Smooth muscle cell (in vitro differentiated cells): ENCODE measurements around the gene SPRED2. TPM values are rescaled to one million over a fixed set of nuclear protein-coding genes. Genes with fewer than 3 reads are reported as not detected.

Experiments used
- DNase-seq: peaks from one replicate; lab custom pipeline; 2025; ENCODE audit not compliant: unreplicated experiment; lab: John Stamatoyannopoulos, UW
- H2AFZ ChIP-seq: fragments of 200-600 bp; sonication (generic); 2 replicates; pipeline ENCODE4 v1.6.0; 2016; ENCODE audit warnings: antibody characterized with exemption, low read depth, mild to moderate bottlenecking
- H3F3A ChIP-seq: fragments of 200-600 bp; sonication (generic); 2 replicates; pipeline ENCODE4 v1.6.0; 2017; ENCODE audit warnings: antibody characterized with exemption, low read depth
- H3K27ac ChIP-seq: fragments of 200-600 bp; sonication (generic); 2 replicates; pipeline ENCODE4 v1.5.1; 2016; ENCODE audit warnings: low read depth, mild to moderate bottlenecking
- H3K27me3 ChIP-seq: fragments of 200-600 bp; sonication (generic); 2 replicates; pipeline ENCODE4 v1.6.1; 2016; ENCODE audit warnings: low read depth, mild to moderate bottlenecking
- H3K36me3 ChIP-seq: fragments of 200-600 bp; sonication (generic); 2 replicates; pipeline ENCODE4 v1.5.1; 2016; ENCODE audit warnings: low read depth
- H3K4me1 ChIP-seq: fragments of 200-600 bp; sonication (generic); 2 replicates; pipeline ENCODE4 v1.5.1; 2016; ENCODE audit warnings: low read depth
- H3K4me2 ChIP-seq: fragments of 200-600 bp; sonication (generic); 2 replicates; pipeline ENCODE4 v1.6.0; 2016; ENCODE audit warnings: mild to moderate bottlenecking
- H3K4me3 ChIP-seq: fragments of 200-600 bp; sonication (generic); 2 replicates; pipeline ENCODE4 v1.5.1; 2016; ENCODE audit warnings: mild to moderate bottlenecking
- H3K79me2 ChIP-seq: fragments of 200-600 bp; sonication (generic); 2 replicates; pipeline ENCODE4 v1.6.0; 2016; ENCODE audit warnings: low read depth, mild to moderate bottlenecking
- H3K9ac ChIP-seq: fragments of 200-600 bp; sonication (generic); 2 replicates; pipeline ENCODE4 v1.6.0; 2016; ENCODE audit warnings: low read depth
- H3K9me3 ChIP-seq: fragments of 200-600 bp; sonication (generic); replicated peaks from 2 replicates; pipeline ENCODE4 v1.5.1; 2016; ENCODE audit warnings: low read depth
- H4K20me1 ChIP-seq: fragments of 200-600 bp; sonication (generic); 2 replicates; pipeline ENCODE4 v1.6.0; 2016; ENCODE audit warnings: low read depth
- WGBS: methylation state at CpG from one replicate; pipeline ENCODE4 v1.1.7; 2016; ENCODE audit warnings: low lambda C conversion rate; 5-methylcytosine and 5-hydroxymethylcytosine counted together
- polyA plus RNA-seq: library from polyadenylated mRNA; unstranded; fragments of >200 nt; fragmentation: Nextera tagmentation; extraction: Ambion mirVana; gene quantifications from 2 replicates; pipeline ENCODE4 v1.2.1, GENCODE V29; 2016
- total RNA-seq: library from RNA; depleted of rRNA; stranded (reverse); fragments of >200 nt; gene quantifications from 2 replicates; pipeline ENCODE4 v1.2.3, GENCODE V29; 2014
- TF ChIP-seq, protein P1 (sequence below): fragments of 200-600 bp; sonication (generic); IDR thresholded peaks from 2 replicates; pipeline ENCODE4 v1.5.1; 2017; ENCODE audit warnings: borderline replicate concordance, mild to moderate bottlenecking, antibody characterized with exemption; ENCODE audit not compliant: insufficient read depth, poor library complexity, severe bottlenecking

Gene SPRED2
- total and polyA plus RNA-seq, 2 experiments from 2014 or later: 18.3 to 23.7 TPM

GRCh38 chr2:65291216-65292105 is 140.9 kb downstream of the SPRED2 start:
- WGBS: 96% methylated on average over 11 of the region's 11 CpGs
- H3K4me1 ChIP-seq: peaks cover 22% of the 10 kb centered on the region
- no peak overlapping the region for H3K4me3 ChIP-seq
- no peak overlapping the region for H3K27ac ChIP-seq
- H3K36me3 ChIP-seq: no peaks in the 10 kb centered on the region
- TF ChIP-seq, protein P1, sequence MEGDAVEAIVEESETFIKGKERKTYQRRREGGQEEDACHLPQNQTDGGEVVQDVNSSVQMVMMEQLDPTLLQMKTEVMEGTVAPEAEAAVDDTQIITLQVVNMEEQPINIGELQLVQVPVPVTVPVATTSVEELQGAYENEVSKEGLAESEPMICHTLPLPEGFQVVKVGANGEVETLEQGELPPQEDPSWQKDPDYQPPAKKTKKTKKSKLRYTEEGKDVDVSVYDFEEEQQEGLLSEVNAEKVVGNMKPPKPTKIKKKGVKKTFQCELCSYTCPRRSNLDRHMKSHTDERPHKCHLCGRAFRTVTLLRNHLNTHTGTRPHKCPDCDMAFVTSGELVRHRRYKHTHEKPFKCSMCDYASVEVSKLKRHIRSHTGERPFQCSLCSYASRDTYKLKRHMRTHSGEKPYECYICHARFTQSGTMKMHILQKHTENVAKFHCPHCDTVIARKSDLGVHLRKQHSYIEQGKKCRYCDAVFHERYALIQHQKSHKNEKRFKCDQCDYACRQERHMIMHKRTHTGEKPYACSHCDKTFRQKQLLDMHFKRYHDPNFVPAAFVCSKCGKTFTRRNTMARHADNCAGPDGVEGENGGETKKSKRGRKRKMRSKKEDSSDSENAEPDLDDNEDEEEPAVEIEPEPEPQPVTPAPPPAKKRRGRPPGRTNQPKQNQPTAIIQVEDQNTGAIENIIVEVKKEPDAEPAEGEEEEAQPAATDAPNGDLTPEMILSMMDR: no peak
- H3K79me2 ChIP-seq: no peaks in the 10 kb centered on the region
- no peak overlapping the region for H2AFZ ChIP-seq
- H3F3A ChIP-seq: no peaks in the 10 kb centered on the region
- no peaks in the 10 kb centered on the region for H3K9me3 ChIP-seq
- DNase-seq: no peak
- no peaks in the 10 kb centered on the region for H3K27me3 ChIP-seq
- no peak overlapping the region for H3K4me2 ChIP-seq
- no peaks in the 10 kb centered on the region for H4K20me1 ChIP-seq
- H3K9ac ChIP-seq: no peak overlapping the region

DNA sequence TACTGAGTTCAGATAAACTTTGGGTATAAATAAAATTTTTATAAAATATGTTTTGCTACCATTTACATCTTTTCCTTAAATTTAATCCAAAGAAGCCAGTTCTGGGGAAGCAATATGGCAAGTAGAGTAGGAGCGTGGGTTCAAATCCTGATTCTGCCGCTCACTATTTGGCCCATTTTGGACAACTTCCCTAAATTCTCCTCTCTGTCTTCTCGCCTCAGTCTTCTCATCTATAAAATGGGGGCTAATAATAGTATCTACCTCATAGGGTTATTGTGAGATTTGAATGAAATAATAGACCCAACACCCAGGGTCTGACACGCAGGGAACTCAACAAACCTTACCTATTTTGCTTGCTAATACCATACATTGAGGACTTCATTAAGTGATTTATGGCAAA is 145.0 kb downstream of the SPRED2 start:
- DNase-seq: no peak
- no peak overlapping the region for H3K4me3 ChIP-seq
- H3K27me3 ChIP-seq: no peaks in the 10 kb centered on the region
- TF ChIP-seq, protein P1: no peak
- H4K20me1 ChIP-seq: no peaks in the 10 kb centered on the region
- 94% methylated on average over 4 of the region's 4 CpGs for WGBS
- H3K9ac ChIP-seq: no peak overlapping the region
- H3F3A ChIP-seq: peaks cover 6% of the 10 kb centered on the region
- H3K36me3 ChIP-seq: no peaks in the 10 kb centered on the region
- H3K9me3 ChIP-seq: no peaks in the 10 kb centered on the region
- no peak overlapping the region for H3K27ac ChIP-seq
- no peak overlapping the region for H2AFZ ChIP-seq
- H3K79me2 ChIP-seq: no peaks in the 10 kb centered on the region
- peaks cover 6% of the 10 kb centered on the region for H3K4me1 ChIP-seq
- H3K4me2 ChIP-seq: no peak overlapping the region

DNA sequence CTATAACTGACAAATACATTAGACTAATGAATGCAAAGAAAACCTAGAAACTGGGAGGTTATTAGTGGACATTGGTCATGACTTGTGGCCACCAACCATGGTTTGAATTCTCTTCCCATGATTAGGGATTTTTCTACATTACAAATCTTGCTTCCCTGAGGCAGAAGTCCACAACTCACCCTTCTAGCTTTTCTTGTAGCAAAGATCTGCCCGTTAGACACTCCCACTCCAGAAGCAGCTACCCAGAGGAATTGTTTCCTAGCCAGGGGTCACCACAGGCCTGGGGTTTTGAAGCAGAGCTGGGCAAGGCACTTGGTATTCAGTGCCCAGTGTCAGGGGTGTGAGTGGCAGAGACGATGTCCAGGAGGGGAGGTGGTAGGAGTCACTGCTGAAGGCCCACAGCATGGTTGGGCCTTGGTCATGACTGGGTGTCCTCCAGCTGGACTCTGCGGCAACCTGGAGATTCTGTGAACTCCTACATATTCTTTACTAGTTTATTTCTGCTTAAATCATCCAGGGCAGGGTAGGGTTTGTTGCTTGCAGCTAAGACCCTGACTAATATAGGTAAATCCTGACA is 149.8 kb downstream of the SPRED2 start:
- Histone ChIP-seq H3K27ac (peak overlapping the region; percentile 30), H3K4me2 (peak overlapping the region; percentile 55), H4K20me1 (no peaks in the 10 kb centered on the region), H3K9ac (no peak overlapping the region), H3K27me3 (no peaks in the 10 kb centered on the region), H3K36me3 (no peaks in the 10 kb centered on the region), H3K9me3 (no peaks in the 10 kb centered on the region), H3K4me3 (no peak overlapping the region), H3K79me2 (no peaks in the 10 kb centered on the region), H3F3A (peaks cover 16% of the 10 kb centered on the region), H2AFZ (no peak overlapping the region), H3K4me1 (peaks cover 26% of the 10 kb centered on the region)
- WGBS: 59% methylated on average over 3 of the region's 3 CpGs
- TF ChIP-seq, protein P1: no peak
- no peak for DNase-seq
